Omental fat pad (tissue), 4 donors: ENCODE measurements around the gene LMO4. TPM values are rescaled to one million over a fixed set of nuclear protein-coding genes. Genes with fewer than 3 reads are reported as not detected.

Experiments used
- ATAC-seq: fragments of 150-250 bp; one replicate; pipeline ENCODE4 v1.9.1; 2016; ENCODE audit warnings: mild to moderate bottlenecking, moderate library complexity; ENCODE audit not compliant: low FRiP score
- DNase-seq: peaks from one replicate; pipeline ENCODE4 v3.0.0-alpha.2; 2019; ENCODE audit warnings: low spot score
- CTCF ChIP-seq, 3 donors: fragments of 450-650 bp; IDR thresholded peaks; one replicate each; pipeline ENCODE4 v1.5.1; 2016 to 2017; ENCODE audit warnings: antibody characterized with exemption in 3 of 3, mild to moderate bottlenecking in 3 of 3, moderate library complexity in 2 of 3
- total RNA-seq, 4 donors: library from RNA; depleted of rRNA; stranded (reverse); fragments of >200 nt; gene quantifications; one replicate each; pipeline ENCODE4 v1.1.0, GENCODE V29; 2016

LMO4 gene
- total RNA-seq, 4 donors from 2014 or later: 42.0 to 52.9 (median 49.0) TPM

- no peak for TF ChIP-seq CTCF (IDR thresholded peaks at IDR 0.05)
- no peak for DNase-seq
- no peak for ATAC-seq
These were observed 1.1 kb upstream of the LMO4 start for GRCh38 chr1:87327376-87328271.

- ATAC-seq (no peak), DNase-seq (no peak)
- no peak for TF ChIP-seq CTCF (IDR thresholded peaks at IDR 0.05)
These were observed 408 bp downstream of the LMO4 start for GRCh38 chr1:87329051-87329525.

GRCh38 chr1:87329526-87330056 is 911 bp downstream of the LMO4 start:
- TF ChIP-seq CTCF (IDR thresholded peaks at IDR 0.05): no peak
- ATAC-seq: no peak

GRCh38 chr1:87330057-87330884 is 1.6 kb downstream of the LMO4 start:
- DNase-seq (no peak), ATAC-seq (no peak)
- TF ChIP-seq CTCF (IDR thresholded peaks at IDR 0.05): no peak

More at GRCh38 chr1:87329526-87330056, 911 bp downstream of the LMO4 start:
- DNase-seq: no peak

- ATAC-seq (no peak), DNase-seq (no peak)
- no peak for TF ChIP-seq CTCF (IDR thresholded peaks at IDR 0.05)
These were observed 2.2 kb downstream of the LMO4 start for GRCh38 chr1:87330885-87331364.

GRCh38 chr1:87331365-87332241 is 2.9 kb downstream of the LMO4 start:
- peak; percentile 38 for DNase-seq
- no peak for TF ChIP-seq CTCF (IDR thresholded peaks at IDR 0.05)
- peak; percentile 38 for ATAC-seq
